ENCODE results near the gene HS1BP3.

GRCh38 chr2:20568501-20569463 lies 82.1 kb downstream of the HS1BP3 start:
- TF ChIP-seq CTCF (IDR thresholded peaks at IDR 0.05; ENCODE audit: borderline replicate concordance, extremely low read depth, low read length, poor library complexity, severe bottlenecking) (no peak), EZH2 (IDR thresholded peaks at IDR 0.05; ENCODE audit: borderline replicate concordance, low read depth, low read length, severe bottlenecking) (no peak)

Measured in DND-41 (cell line).